Activated CD4-positive, alpha-beta T cell treated with anti-CD3 and anti-CD28 coated beads for 4 hours (primary cell): Measurements from ENCODE around the gene PHOX2A.

ENCODE experiments used
- DNase-seq, 2 donors: peaks; one replicate each; pipeline ENCODE4 v3.0.0-alpha.2; 2020

Gene PHOX2A

DNA sequence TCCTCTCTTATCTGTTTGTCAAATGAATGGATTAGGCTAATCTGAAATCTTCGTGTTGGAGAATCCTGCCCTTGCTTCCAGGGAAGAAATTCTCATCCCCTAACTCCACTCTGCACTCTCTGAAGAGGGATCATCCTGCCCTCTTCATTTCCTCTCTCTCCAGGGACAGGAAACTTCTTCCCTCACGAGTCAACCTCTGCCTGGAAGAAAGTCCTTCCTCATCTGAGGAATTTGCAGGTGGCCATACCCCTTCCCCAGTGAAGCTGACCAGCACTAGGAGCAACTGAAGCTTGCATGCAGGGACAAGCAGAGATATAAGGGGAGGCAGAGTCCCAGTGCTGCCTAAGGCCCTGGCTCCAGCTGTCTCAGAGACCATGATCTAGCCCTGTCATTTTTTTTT, 3.6 kb upstream of the PHOX2A start:
- no peak for DNase-seq

DNA sequence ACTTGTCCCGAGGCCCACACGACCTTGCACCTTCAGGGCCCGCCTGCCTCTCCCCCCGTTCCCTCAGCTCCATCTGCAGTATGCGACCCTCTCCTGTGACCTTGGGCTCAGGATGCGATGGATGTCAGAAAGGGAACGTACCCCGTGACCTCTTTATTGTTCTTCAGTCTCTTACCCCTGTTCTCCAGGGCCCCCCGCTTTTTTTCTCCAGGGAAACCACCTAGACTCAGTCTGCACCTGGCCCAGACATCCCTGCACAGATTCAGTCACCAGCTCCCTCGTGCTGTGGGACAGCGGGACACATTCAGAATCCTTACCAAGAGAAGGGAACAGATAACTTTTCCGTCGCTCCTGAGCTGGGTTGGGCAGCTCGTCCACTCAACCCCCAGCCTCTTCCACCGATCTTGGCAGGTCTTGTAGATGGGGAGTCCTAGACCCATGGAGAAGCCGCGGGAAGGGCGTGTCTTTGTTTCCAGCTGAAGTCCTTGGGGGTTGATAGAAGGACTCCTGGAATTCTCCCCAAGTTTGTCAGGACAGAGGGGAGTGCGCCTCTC, 1.4 kb upstream of the PHOX2A start:
- no peak for DNase-seq

DNA sequence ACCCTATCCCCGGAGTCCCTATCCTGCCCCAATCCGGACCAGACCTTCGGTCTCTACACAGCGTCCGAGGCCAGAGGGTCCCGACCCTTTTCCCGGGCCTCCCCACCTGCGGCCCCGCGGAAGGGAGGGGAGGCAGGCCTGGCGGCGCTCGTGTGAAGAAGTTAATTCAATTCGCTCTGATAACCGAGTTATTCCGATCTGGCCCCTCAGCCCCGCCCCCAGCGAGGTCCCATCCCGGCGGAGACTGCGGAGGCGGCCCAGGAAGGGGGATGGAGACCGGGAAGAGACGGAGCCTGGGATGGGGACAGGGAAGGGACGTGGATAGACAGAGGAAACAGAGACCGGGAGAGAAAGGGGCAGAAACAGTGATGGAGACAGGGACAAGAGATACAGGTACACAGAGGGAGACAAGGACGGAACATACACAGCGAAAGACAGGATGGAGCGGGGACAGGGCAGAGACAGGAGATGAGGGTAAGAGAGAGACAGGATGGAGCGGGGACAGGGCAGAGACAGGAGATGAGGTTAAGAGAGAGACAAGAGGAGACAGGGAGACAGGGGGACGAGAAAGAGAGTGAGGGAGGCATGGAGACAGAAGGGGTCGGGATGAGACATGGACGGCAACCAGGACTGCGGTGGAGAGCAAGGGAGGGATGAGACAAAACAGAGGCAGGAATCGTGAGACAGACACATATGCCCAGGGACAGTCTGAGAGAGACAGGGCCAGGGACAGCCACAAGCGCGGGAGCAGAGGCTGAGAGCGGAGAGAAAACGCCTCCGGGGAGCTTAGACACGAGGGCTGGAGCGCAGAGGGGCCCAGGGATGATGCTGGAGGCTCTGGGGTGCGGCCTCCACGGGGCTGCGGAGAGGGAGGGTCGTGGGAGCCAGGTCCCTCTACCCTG, 636 bp upstream of the PHOX2A start:
- no peak for DNase-seq

DNA sequence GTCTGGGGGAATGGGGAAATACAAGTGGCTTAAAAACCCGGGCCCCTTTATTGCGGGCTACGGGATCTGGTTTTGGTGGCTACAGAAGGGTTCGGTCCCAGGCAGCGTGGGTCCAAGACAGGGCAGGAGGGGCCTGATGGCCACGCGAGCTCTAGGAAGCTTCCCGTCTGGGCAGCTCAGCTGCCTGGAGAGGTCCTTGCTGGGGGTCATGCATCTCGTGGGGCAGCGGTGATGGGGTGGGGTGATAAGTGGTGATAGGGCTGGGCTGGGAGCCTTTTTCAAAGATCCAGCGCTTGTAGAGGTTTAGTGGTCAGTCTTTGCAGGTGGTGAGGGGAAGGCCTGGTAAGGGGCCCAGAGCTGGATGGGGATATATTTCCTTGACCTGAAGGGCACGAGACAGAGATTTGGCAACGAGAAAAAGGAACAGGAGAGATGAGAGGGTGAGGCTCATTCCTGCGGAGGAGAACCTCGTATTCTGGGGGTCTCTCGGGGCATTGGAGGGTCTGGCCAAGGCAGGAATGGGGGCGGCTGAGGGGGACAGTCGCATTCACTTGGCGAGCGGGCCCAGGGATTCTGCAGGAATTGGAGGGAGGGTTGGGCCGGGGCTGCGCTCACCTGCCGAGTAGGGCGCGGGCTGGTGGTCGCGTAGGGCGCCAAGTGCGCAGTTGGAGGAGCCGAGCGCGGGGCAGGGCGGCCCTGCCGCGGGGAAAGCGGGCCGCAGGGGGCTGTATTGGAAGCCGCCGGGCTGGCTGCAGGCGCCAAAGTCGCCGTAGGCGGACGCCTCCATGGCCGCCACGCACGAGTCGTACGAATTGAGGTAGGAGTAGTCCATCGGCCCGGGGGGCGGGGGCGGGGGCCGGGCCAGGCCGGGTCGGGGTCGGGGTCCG, 560 bp downstream of the PHOX2A start:
- DNase-seq = no peak

DNA sequence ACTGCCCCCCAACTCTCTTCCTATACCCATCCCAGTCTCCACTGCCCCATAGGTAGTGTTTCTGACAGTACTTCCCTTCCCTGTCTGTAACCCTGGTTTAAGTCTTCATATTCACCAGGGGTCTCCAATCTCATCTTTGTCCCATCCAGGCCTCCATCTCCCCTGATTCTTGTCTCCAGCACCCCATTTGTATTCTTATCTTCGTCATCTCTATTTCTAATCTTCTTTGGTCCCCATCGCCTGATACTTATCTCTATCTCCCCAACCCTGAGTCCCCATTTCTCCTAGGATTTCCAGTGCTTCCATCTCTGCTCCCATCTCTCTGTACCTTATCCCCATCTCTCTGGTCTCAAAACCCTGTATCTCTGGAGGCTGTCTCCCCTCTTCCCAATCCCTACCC, 1.8 kb downstream of the PHOX2A start:
- DNase-seq = no peak

DNA sequence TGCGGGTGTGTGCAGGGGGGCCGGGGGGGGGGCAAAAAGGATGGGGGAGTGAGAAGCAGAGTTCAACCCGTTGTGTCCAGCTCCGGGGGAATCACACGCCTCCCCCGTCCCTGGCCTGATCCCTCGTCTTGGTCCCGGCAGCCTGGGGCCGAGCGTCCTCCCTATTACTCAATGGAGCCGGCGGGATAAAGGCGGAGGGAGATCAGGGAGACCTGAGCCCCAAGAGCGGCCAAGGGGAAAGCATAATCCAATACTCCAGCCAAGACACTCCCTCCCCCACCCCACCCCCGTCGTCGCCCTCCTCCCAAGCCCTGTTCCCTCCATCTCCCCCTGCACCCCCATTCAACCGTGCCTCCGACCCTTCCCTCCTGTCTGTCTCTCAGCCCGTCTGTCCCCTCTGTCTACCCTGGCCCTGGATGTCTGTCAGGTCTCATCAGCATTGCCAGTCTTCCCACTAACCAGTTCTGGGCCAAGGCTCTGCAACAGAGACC, 2.6 kb downstream of the PHOX2A start:
- no peak for DNase-seq

DNA sequence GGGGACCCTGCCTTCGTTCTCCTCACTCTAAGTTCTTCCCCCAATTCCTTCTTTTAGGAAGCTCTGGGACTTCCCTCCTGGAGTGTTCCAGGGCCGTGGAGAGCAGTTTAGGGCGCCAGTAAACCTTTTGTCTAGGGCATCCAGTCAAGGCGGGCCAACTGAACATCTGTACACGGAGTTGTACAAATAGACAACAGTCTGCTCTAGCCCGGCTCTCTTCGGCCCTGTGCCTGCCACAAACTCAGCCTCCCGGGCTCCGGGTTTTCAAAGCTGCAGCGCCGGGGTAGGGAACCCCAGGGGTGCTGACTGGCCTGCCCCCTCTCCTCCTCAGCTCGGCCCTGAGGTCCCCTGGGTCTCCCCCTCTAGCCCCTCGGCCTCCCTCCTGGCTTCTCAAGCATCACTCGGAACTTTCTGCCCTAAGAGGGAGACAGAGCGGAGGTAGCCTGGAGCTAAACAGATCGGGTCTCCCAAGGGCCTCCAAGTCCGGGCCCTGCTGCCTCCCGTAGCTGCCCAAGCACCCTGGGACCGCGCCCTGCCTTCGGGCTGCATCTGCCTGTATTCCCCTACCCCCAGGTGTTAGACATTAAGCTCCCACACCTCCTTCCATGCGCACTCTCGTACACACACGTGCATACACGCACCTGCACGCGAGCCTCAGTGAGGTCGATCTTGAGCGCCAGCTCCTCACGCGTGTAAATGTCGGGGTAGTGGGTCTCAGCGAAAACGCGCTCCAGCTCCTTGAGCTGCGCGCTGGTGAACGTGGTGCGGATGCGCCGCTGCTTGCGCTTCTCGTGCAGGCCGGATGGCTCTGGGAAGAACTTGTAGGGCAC, 3.3 kb downstream of the PHOX2A start:
- no peak for DNase-seq

DNA sequence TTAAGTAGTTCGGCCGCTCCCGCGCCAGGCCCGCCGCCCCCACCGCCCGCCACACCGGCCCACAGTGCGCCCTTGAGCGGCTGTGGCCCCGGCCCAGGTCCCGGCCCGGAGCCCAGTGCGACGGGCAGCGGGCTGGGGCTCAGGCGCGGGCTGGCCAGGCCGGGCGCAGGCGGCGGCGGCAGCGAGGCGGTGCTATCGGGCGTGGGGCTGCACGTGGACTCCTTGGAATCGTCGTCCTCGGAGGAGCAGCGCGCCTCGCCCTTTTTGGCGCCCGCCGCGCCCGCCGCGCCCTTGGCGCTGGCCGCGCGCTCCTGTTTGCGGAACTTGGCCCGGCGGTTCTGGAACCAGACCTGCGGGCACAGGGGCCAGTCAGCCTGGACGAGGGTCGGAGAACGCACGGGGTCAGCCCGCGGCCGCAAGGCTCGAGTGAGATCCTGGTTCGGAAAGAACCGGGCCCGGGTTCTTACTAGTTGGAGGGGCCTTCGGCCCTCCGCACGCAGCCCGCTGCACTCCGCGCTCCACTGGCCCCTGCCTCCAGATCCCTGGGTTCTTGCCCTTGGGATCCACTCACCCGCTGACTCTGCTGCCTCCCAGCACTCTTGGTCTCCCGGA, 4.0 kb downstream of the PHOX2A start:
- no peak for DNase-seq

DNA sequence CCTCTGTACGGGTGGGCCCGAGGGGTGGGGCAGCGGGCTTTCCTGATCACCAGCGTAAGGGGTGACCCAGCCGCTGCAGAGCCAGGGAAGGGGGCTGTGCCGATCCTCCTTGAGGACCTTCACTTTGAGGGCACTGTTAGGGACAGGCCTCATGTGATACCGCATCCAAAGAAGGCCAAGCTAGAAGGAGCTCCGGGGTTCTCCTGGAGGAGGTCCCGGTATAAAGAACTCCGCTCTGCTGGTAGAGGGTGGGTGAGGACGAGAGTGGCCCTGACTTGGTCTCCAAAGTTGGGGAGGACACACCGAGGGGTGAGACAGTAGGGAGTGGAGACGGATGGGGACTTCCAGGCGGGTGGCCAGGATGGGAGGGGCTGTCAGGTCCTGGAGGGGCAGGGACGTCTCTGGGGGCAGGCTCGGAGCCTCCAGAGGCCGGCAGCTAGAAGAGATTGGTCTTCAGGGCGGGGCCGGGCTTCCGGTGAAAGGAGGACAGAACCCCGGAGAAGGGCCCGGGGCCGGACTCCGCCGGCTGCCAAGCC, 4.6 kb downstream of the PHOX2A start:
- no peak for DNase-seq

DNA sequence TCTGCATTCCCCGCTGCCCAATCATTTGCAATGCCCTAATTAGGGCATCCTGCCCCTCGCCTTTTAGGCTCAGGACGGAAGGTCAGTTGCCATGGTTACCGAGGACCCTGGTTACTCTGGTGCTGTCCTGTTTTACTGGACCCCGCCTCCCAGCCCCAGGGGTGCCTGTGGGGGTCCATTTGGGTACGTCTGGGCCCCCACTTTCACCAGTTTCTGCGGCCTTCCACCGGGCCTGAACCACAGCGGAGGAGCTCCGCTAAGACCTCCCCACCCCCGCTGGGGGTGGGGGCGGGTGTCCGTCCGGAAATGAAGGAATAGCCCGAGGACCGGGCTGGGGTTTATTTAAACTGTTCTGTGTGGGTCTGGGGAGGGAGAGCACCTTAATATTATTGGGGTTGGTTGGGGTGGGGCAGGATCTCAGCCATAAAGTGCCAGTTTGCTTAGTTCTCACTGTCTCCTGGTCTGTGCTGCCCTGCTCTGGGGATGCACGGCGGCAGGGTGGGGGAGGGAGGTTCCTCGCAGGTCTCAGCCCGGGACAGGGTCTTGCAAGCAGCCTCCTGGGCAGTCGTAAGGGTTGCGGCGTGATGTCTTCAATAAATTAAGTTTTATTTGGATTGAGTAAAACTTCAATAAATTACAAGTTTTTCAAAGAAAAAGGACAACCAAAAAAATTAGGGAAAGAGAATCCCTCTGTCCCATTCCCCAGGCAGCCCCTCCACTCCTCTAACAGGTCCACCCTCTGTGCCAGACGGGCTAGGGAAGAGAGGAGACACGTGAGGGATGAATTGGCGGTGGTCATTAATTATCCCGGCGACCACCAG, 5.3 kb downstream of the PHOX2A start:
- DNase-seq = no peak

DNA sequence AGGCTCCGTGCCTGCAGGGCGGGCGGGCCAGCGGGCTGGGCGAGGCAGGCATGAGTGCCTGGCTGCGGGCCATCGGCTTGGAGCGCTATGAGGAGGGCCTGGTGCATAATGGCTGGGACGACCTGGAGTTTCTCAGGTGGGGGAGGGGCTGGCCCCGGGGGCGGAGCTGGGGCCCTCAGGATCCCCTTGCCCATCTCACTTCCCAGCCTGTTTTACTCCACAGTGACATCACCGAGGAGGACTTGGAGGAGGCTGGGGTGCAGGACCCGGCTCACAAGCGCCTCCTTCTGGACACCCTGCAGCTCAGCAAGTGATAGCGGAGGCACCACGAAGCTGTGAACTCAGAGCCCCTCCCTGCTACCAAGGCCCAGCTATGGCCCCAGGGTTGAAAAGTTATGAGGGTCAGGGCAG, 5.9 kb downstream of the PHOX2A start:
- DNase-seq = peak; percentile 26 to 45

DNA sequence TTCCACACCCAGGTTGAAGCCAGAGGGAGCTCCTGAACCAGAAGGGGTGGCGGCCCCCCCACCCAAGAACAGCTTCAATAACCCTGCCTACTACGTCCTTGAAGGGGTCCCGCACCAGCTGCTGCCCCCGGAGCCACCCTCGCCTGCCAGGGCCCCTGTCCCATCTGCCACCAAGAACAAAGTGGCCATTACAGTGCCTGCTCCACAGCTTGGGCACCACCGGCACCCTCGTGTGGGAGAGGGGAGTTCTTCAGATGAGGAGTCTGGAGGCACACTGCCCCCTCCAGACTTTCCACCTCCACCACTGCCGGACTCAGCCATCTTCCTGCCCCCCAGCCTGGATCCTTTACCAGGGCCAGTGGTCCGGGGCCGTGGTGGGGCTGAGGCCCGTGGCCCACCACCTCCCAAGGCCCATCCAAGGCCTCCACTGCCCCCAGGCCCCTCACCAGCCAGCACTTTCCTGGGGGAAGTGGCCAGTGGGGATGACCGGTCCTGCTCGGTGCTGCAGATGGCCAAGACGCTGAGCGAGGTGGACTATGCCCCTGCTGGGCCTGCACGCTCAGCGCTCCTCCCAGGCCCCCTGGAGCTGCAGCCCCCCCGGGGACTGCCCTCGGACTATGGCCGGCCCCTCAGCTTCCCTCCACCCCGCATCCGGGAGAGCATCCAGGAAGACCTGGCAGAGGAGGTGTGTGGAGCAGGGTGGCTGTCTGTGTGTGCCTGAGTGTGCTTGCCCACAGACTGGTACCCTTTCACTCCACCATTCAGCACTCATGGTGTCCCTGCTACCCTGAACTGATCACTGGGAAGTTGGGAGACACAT, 6.7 kb downstream of the PHOX2A start:
- DNase-seq = no peak

DNA sequence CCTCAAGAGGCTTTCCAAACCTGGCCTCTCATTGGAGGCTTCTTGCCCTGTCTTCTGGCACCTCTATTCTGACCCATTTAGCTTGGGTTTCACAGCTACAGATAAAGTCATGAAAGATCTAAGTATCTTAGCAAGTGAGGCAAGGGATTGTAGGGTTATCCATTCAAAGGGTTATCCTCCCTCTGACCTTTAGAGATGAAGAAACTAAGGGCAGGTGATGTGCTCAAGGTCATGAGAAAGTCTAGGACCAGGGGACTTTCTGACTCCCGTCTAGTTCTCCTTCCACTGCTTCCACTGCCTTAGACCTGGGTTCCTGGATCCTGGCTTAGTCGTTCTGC, 7.2 kb downstream of the PHOX2A start:
- DNase-seq = no peak

DNA sequence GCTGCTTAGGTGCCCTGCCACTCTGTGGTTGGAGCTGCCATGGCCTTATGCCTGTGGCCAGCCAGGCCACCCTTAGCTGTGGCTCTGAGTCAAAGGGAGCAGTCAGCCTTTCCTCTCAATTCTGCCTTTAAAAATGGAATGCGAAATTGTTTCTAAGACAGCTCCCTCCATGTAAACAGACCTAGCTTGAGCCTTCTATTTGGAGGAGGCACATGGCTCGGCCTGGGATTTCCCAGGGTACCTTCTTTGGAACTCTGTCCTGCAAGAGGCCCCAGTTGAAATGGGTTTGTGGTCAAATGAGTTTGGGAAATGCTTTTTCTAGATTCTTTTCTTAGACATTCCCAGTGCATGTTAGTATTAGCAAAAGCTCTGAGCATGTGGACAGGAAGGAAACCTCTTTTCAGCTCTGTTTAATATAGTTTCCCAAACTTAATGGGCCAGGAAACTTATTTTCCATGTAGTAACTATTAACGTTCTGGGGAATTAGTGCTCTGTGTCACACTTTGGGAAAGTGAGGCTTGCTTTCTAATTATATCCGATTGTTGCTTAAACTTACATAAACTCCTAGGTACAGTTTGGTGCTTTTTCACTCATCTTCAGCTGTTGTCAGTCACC, 7.8 kb downstream of the PHOX2A start:
- DNase-seq = no peak

DNA sequence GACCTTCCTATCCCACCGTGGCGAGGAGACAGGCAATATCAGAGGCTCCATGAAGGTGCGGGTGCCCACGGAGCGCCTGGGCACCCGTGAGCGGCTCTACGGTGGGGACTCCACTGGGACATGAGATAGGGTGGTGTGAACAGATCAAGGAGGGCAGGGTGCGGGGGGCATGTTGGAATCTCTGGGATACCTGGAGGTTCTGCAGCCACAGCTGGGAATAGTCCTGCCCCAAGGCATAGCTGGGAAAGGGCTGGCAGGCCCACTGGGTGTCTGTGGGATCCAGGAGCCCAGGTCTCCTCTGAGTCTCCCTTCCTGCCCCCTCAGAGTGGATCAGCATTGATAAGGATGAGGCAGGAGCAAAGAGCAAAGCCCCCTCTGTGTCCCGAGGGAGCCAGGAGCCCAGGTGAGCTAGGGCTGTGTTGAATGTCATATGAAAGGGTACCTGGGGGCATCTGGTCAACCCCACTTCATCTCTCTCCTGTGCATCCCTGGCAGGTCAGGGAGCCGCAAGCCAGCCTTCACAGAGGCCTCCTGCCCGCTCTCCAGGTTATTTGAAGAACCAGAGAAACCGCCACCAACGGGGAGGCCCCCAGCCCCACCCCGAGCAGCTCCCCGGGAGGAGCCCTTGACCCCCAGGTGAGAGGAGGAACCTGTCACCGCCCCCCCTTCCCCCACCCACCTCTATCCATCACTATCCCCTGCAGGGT, 8.5 kb downstream of the PHOX2A start:
- no peak for DNase-seq

DNA sequence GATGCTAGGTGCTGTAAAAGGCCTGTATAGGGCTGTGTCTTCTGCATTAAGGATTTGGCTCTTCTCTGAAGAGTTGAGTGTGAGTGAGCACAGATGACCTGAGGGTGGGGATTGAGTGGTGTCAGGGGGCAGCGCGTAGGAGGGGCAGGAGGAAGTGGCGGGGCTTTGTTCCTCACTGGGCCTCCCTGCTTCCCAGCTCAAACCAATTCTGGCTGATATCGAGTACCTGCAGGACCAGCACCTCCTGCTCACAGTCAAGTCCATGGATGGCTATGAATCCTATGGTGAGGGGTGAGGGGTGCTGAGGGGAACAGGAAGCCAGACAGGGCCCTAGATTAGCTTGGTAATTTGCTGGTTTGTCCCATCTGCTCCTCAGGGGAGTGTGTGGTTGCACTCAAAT, 9.1 kb downstream of the PHOX2A start:
- DNase-seq = no peak

DNA sequence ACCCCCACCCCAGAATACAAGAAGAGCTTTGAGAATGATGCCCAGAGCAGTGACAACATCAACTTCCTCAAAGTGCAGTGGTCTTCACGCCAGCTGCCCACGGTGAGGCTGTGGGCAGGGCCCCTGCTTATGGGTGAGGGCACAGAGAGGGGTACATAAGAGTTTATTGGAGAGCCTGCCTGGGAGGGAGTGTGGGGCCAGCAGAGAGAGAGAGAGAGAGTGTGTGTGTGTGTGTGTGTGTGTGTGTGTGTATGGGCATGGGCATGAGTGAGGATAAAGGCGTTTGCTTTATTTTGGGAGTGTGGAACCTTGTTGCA, 9.5 kb downstream of the PHOX2A start:
- DNase-seq = no peak

DNA sequence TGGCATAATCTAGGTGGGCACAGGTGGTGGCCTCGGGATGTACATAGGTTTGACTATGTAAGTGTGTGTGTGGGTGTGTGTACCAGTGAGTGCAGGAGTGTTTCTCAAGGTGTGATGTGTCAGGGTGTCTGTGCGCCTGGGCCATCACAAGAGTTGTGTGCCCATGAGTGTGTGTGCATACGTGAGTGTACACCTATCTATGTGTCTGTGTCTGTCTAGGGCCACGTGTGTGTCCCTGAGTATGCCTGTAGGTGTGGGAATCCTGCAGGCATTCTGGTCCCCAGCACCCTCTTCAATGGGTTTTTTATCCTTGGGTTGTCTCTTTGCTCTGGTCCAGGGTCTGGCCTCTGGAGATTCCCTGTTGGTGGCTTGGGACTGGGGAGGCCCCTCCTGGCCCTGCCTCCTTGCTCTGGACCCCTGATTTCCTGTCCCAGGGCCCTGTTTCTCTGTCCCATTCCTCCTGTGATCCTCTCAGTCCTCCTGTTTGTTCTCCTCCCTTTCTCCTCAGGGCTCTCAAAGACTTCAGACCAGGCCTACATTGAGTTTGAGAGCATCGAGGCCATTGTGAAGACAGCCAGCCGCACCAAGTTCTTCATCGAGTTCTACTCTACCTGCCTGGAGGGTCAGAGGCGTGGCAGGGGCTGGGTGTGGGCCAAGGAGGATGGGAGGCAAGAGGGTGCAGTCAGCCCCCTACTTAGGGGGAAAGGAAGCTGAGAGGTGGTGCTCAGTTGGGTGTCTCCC, 10.0 kb downstream of the PHOX2A start:
- no peak for DNase-seq
